ENCODE results near the gene WDFY4. TPM values are rescaled to one million over a fixed set of nuclear protein-coding genes. Genes with fewer than 3 reads are reported as not detected.

The WDFY4 gene
- total and polyA plus RNA-seq, 2 of the 13 experiments (the other 11 are each of a cell fraction or from before 2014, with no cell fraction given), result not detected

- TF ChIP-seq, protein P1, sequence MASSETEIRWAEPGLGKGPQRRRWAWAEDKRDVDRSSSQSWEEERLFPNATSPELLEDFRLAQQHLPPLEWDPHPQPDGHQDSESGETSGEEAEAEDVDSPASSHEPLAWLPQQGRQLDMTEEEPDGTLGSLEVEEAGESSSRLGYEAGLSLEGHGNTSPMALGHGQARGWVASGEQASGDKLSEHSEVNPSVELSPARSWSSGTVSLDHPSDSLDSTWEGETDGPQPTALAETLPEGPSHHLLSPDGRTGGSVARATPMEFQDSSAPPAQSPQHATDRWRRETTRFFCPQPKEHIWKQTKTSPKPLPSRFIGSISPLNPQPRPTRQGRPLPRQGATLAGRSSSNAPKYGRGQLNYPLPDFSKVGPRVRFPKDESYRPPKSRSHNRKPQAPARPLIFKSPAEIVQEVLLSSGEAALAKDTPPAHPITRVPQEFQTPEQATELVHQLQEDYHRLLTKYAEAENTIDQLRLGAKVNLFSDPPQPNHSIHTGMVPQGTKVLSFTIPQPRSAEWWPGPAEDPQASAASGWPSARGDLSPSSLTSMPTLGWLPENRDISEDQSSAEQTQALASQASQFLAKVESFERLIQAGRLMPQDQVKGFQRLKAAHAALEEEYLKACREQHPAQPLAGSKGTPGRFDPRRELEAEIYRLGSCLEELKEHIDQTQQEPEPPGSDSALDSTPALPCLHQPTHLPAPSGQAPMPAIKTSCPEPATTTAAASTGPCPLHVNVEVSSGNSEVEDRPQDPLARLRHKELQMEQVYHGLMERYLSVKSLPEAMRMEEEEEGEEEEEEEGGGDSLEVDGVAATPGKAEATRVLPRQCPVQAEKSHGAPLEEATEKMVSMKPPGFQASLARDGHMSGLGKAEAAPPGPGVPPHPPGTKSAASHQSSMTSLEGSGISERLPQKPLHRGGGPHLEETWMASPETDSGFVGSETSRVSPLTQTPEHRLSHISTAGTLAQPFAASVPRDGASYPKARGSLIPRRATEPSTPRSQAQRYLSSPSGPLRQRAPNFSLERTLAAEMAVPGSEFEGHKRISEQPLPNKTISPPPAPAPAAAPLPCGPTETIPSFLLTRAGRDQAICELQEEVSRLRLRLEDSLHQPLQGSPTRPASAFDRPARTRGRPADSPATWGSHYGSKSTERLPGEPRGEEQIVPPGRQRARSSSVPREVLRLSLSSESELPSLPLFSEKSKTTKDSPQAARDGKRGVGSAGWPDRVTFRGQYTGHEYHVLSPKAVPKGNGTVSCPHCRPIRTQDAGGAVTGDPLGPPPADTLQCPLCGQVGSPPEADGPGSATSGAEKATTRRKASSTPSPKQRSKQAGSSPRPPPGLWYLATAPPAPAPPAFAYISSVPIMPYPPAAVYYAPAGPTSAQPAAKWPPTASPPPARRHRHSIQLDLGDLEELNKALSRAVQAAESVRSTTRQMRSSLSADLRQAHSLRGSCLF (CRISPR knock-in tag; IDR thresholded peaks at IDR 0.05; ENCODE audit: borderline replicate concordance), result no peak
- no peak for TF ChIP-seq HIVEP1 (CRISPR knock-in tag; IDR thresholded peaks at IDR 0.05)
- TF ChIP-seq ZNF691 (CRISPR knock-in tag; IDR thresholded peaks at IDR 0.05; ENCODE audit: borderline replicate concordance, low read depth), result no peak
- TF ChIP-seq MBNL3 (CRISPR knock-in tag; conservative IDR thresholded peaks at IDR 0.05), result no peak
- no peak for TF ChIP-seq ERF (CRISPR knock-in tag; IDR thresholded peaks at IDR 0.05)
- TF ChIP-seq KAT7 (CRISPR knock-in tag; IDR thresholded peaks at IDR 0.05; ENCODE audit: borderline replicate concordance), result no peak
Observed at GRCh38 chr10:48778193-48778857, 93.7 kb downstream of the WDFY4 start (continued).

- Histone ChIP-seq H3K4me2 (ENCODE audit: low read depth, low read length) (no peak overlapping the region), H3K4me1 (ENCODE audit: insufficient read depth, low read length) (no peaks in the 10 kb centered on the region), H3K9me3 (ENCODE audit: low read length) (no peaks in the 10 kb centered on the region), H3K36me3 (replicated peaks in 1 of 2; ENCODE audit: control insufficient read depth in 1 of 2, insufficient read depth in 2 of 2, low read length in 2 of 2) (no peaks in the 10 kb centered on the region), H3K79me2 (ENCODE audit: insufficient read depth, low read length) (no peaks in the 10 kb centered on the region), H4K20me1 (ENCODE audit: insufficient read depth, low read length) (no peaks in the 10 kb centered on the region), H3K27ac (ENCODE audit: extremely low read length, insufficient read depth, low read length) (no peak overlapping the region), H3K9ac (ENCODE audit: insufficient read depth, low read depth, low read length) (no peak overlapping the region), H3K27me3 (ENCODE audit: control insufficient read depth in 1 of 2, insufficient read depth in 2 of 2, low read length in 2 of 2) (0 out of 5 replicates have a peak, but pooled peaks cover 1 to 7% of the 10 kb centered on the region in 2 experiments), H2AFZ (ENCODE audit: low read length) (no peak overlapping the region), H3K4me3 (replicated peaks in 1 of 3; ENCODE audit: insufficient read depth in 1 of 3, low read depth in 2 of 3, low read length in 3 of 3) (no peak overlapping the region)
- in situ Hi-C loops (cut with HindIII; ENCODE audit: extremely low pct_ligation_motif_present, low pct_unique_long_range_greater_than_20kb), result no loop called here
- WGBS (ENCODE audit: low lambda C conversion rate), result 0% methylated on average over 1 of the region's 5 CpGs
- FAIRE-seq, result no peak
- POLR2A ChIA-PET, result no interaction called here
- no peak for DNase-seq (ENCODE audit: low spot score)
- TF ChIP-seq, protein P2, sequence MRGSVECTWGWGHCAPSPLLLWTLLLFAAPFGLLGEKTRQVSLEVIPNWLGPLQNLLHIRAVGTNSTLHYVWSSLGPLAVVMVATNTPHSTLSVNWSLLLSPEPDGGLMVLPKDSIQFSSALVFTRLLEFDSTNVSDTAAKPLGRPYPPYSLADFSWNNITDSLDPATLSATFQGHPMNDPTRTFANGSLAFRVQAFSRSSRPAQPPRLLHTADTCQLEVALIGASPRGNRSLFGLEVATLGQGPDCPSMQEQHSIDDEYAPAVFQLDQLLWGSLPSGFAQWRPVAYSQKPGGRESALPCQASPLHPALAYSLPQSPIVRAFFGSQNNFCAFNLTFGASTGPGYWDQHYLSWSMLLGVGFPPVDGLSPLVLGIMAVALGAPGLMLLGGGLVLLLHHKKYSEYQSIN (CRISPR knock-in tag; IDR thresholded peaks at IDR 0.05; ENCODE audit: borderline replicate concordance), result no peak
- TF ChIP-seq, protein P3, sequence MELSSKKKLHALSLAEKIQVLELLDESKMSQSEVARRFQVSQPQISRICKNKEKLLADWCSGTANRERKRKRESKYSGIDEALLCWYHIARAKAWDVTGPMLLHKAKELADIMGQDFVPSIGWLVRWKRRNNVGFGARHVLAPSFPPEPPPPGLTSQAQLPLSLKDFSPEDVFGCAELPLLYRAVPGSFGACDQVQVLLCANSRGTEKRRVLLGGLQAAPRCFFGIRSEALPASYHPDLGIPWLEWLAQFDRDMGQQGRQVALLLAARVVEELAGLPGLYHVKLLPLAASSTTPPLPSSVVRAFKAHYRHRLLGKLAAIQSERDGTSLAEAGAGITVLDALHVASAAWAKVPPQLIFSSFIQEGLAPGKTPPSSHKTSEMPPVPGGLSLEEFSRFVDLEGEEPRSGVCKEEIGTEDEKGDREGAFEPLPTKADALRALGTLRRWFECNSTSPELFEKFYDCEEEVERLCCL (CRISPR knock-in tag; IDR thresholded peaks at IDR 0.05; ENCODE audit: borderline replicate concordance), result no peak
- TF ChIP-seq NR2F1 (CRISPR knock-in tag; IDR thresholded peaks at IDR 0.05), result no peak
- TF ChIP-seq ZNF253 (CRISPR knock-in tag; IDR thresholded peaks at IDR 0.05; ENCODE audit: borderline replicate concordance), result no peak
- TF ChIP-seq GABPA (IDR thresholded peaks at IDR 0.05; ENCODE audit: low read depth, low read length), result no peak
- no peak for TF ChIP-seq GABPA (CRISPR knock-in tag; IDR thresholded peaks at IDR 0.05; ENCODE audit: low read depth)
- TF ChIP-seq ZNF496 (CRISPR knock-in tag; IDR thresholded peaks at IDR 0.05; ENCODE audit: insufficient replicate concordance), result no peak
- BruUV-seq (replicated peaks), result no TSS peak
- intact Hi-C loops (cut with micrococcal nuclease; ENCODE audit: unreplicated experiment), result no loop called here
- ATAC-seq, result no peak
- CTCF ChIA-PET (ENCODE audit: low intra/inter-chr PET ratio, low total read pairs), result no interaction called here
Observed at GRCh38 chr10:48779077-48779476, 94.4 kb downstream of the WDFY4 start.

All from HepG2 (cell line).